ENCODE results near the gene SPA17. TPM values are rescaled to one million over a fixed set of nuclear protein-coding genes. Genes with fewer than 3 reads are reported as not detected.

Gene SPA17
- polyA plus RNA-seq, 1 donor from 2014 or later: 19.1 TPM

DNA sequence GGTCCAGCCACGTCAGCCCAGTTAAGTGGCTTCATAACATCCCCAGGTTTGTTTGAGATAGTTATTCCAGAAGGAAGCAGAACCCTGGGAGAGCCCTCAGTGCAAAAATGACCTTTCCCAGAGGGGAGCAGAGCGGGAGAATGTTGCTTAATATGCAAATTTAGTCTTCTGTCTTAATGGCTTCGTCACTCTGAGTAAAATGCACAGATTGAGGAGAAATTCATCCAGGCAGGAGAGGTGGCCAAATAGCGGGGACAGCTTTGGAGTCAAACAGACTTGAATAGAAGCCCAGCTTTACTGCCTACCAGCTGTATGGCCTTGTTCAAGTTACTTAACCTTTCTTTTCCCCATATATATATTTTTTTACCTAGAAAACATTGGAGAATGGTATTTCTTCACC, 53.8 kb downstream of the SPA17 start:
- Histone ChIP-seq H3K4me3 (ENCODE audit: low read length) (no peak overlapping the region), H3K9me2 (ENCODE audit: insufficient read depth, low read length) (no peaks in the 10 kb centered on the region), H3K79me2 (replicated peaks; ENCODE audit: insufficient read depth, low read length) (no peaks in the 10 kb centered on the region), H3F3A (ENCODE audit: insufficient read depth, low read length, poor library complexity, severe bottlenecking) (no peaks in the 10 kb centered on the region), H3K27me3 (ENCODE audit: insufficient read depth, low read depth, low read length) (no peaks in the 10 kb centered on the region), H3K36me3 (ENCODE audit: insufficient read depth, low read length) (no peaks in the 10 kb centered on the region), H3K9ac (ENCODE audit: low read length) (no peak overlapping the region), H3K9me3 (ENCODE audit: low read length) (no peaks in the 10 kb centered on the region), H3K4me2 (ENCODE audit: low read length) (no peak overlapping the region), H4K20me1 (ENCODE audit: insufficient read depth) (no peaks in the 10 kb centered on the region), H3K27ac (ENCODE audit: low read length) (no peak overlapping the region), H2AFZ (ENCODE audit: low read depth, low read length) (no peak overlapping the region)
- no peak for TF ChIP-seq EP300 (conservative IDR thresholded peaks at IDR 0.05; ENCODE audit: poor library complexity, severe bottlenecking)
- TF ChIP-seq, protein P1, sequence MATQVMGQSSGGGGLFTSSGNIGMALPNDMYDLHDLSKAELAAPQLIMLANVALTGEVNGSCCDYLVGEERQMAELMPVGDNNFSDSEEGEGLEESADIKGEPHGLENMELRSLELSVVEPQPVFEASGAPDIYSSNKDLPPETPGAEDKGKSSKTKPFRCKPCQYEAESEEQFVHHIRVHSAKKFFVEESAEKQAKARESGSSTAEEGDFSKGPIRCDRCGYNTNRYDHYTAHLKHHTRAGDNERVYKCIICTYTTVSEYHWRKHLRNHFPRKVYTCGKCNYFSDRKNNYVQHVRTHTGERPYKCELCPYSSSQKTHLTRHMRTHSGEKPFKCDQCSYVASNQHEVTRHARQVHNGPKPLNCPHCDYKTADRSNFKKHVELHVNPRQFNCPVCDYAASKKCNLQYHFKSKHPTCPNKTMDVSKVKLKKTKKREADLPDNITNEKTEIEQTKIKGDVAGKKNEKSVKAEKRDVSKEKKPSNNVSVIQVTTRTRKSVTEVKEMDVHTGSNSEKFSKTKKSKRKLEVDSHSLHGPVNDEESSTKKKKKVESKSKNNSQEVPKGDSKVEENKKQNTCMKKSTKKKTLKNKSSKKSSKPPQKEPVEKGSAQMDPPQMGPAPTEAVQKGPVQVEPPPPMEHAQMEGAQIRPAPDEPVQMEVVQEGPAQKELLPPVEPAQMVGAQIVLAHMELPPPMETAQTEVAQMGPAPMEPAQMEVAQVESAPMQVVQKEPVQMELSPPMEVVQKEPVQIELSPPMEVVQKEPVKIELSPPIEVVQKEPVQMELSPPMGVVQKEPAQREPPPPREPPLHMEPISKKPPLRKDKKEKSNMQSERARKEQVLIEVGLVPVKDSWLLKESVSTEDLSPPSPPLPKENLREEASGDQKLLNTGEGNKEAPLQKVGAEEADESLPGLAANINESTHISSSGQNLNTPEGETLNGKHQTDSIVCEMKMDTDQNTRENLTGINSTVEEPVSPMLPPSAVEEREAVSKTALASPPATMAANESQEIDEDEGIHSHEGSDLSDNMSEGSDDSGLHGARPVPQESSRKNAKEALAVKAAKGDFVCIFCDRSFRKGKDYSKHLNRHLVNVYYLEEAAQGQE (IDR thresholded peaks at IDR 0.05; ENCODE audit: borderline replicate concordance): no peak
- no peak for TF ChIP-seq MXI1 (conservative IDR thresholded peaks at IDR 0.05; ENCODE audit: poor library complexity, severe bottlenecking)
- no peak for TF ChIP-seq POLR2AphosphoS5 (IDR thresholded peaks at IDR 0.05)
- TF ChIP-seq EZH2 (IDR thresholded peaks at IDR 0.05; ENCODE audit: borderline replicate concordance, insufficient read depth, low read length, poor library complexity, severe bottlenecking): no peak
- TF ChIP-seq, protein P2, sequence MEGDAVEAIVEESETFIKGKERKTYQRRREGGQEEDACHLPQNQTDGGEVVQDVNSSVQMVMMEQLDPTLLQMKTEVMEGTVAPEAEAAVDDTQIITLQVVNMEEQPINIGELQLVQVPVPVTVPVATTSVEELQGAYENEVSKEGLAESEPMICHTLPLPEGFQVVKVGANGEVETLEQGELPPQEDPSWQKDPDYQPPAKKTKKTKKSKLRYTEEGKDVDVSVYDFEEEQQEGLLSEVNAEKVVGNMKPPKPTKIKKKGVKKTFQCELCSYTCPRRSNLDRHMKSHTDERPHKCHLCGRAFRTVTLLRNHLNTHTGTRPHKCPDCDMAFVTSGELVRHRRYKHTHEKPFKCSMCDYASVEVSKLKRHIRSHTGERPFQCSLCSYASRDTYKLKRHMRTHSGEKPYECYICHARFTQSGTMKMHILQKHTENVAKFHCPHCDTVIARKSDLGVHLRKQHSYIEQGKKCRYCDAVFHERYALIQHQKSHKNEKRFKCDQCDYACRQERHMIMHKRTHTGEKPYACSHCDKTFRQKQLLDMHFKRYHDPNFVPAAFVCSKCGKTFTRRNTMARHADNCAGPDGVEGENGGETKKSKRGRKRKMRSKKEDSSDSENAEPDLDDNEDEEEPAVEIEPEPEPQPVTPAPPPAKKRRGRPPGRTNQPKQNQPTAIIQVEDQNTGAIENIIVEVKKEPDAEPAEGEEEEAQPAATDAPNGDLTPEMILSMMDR (IDR thresholded peaks at IDR 0.05; ENCODE audit: poor library complexity, severe bottlenecking): no peak
- TF ChIP-seq TAF1 (IDR thresholded peaks at IDR 0.05; ENCODE audit: low read depth): no peak
- TF ChIP-seq RAD21 (conservative IDR thresholded peaks at IDR 0.05): no peak
- no peak for TF ChIP-seq SMC3 (conservative IDR thresholded peaks at IDR 0.05; ENCODE audit: poor library complexity)

DNA sequence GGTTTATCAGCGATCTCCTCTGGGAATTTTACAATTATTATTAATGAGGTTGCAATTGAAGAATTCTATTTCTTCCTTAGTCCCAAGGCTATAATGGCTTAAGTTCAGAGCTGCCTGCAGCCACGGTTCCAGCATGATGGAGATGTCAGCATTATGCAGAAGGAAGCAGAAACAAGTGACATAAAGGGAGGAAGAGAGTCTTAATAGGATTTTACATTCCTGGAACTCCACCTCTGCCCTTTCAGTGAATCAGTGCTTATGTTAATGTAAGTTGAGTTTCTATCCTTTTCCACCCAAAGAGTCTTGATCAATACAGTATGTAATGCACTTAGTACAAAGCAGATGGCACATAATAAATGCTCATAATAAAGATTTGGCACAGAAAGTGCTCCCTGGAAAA, 54.4 kb downstream of the SPA17 start:
- H3K27ac ChIP-seq (ENCODE audit: low read length): no peak overlapping the region
- H4K20me1 ChIP-seq (ENCODE audit: insufficient read depth): no peaks in the 10 kb centered on the region
- no peak overlapping the region for H2AFZ ChIP-seq (ENCODE audit: low read depth, low read length)
- no peaks in the 10 kb centered on the region for H3F3A ChIP-seq (ENCODE audit: insufficient read depth, low read length, poor library complexity, severe bottlenecking)
- H3K9me2 ChIP-seq (ENCODE audit: insufficient read depth, low read length): no peaks in the 10 kb centered on the region
- no peak overlapping the region for H3K4me3 ChIP-seq (ENCODE audit: low read length)
- no peaks in the 10 kb centered on the region for H3K27me3 ChIP-seq (ENCODE audit: insufficient read depth, low read depth, low read length)
- no peaks in the 10 kb centered on the region for H3K9me3 ChIP-seq (ENCODE audit: low read length)
- no peak overlapping the region for H3K4me2 ChIP-seq (ENCODE audit: low read length)
- H3K79me2 ChIP-seq (replicated peaks; ENCODE audit: insufficient read depth, low read length): no peaks in the 10 kb centered on the region
- H3K36me3 ChIP-seq (ENCODE audit: insufficient read depth, low read length): no peaks in the 10 kb centered on the region
- TF ChIP-seq, protein P2 (IDR thresholded peaks at IDR 0.05; ENCODE audit: poor library complexity, severe bottlenecking): no peak
- TF ChIP-seq EZH2 (IDR thresholded peaks at IDR 0.05; ENCODE audit: borderline replicate concordance, insufficient read depth, low read length, poor library complexity, severe bottlenecking) (no peak), EP300 (conservative IDR thresholded peaks at IDR 0.05; ENCODE audit: poor library complexity, severe bottlenecking) (no peak), TAF1 (IDR thresholded peaks at IDR 0.05; ENCODE audit: low read depth) (no peak), SMC3 (conservative IDR thresholded peaks at IDR 0.05; ENCODE audit: poor library complexity) (no peak), POLR2AphosphoS5 (IDR thresholded peaks at IDR 0.05) (no peak), RAD21 (conservative IDR thresholded peaks at IDR 0.05) (no peak), MXI1 (conservative IDR thresholded peaks at IDR 0.05; ENCODE audit: poor library complexity, severe bottlenecking) (no peak)
- TF ChIP-seq, protein P1 (IDR thresholded peaks at IDR 0.05; ENCODE audit: borderline replicate concordance): no peak
- H3K9ac ChIP-seq (ENCODE audit: low read length): no peak overlapping the region
